K562 (cell line): Measurements from ENCODE around the gene ELAVL3. TPM values are rescaled to one million over a fixed set of nuclear protein-coding genes. Genes with fewer than 3 reads are reported as not detected.

Source experiments
- CC2D1A ChIP-seq: fragments of 450-650 bp; IDR thresholded peaks from 2 replicates; pipeline ENCODE4 v1.6.1; 2017; ENCODE audit warnings: mild to moderate bottlenecking
- CREB3L1 ChIP-seq: fragments of 450-650 bp; IDR thresholded peaks from 2 replicates; pipeline ENCODE4 v1.6.1; 2014; ENCODE audit warnings: low read depth, mild to moderate bottlenecking, moderate library complexity, borderline replicate concordance
- E2F4 ChIP-seq: sonication (generic); formaldehyde crosslinking; IDR thresholded peaks from 2 replicates; pipeline ENCODE4 v1.8.0; 2022; ENCODE audit warnings: mild to moderate bottlenecking, low read depth, missing genetic modification reagents
- E2F6 ChIP-seq, 2 experiments: IDR thresholded peaks; 2 replicates each; pipeline ENCODE4 v1.6.1; 2011; ENCODE audit warnings: borderline replicate concordance in 1 of 2, control low read depth in 1 of 2, low read depth in 1 of 2, low read length in 1 of 2, mild to moderate bottlenecking in 1 of 2, mixed read lengths in 1 of 2, moderate library complexity in 1 of 2; ENCODE audit not compliant: insufficient read depth in 1 of 2, insufficient read length in 1 of 2, poor library complexity in 1 of 2, severe bottlenecking in 1 of 2; ENCODE audit errors: extremely low read depth in 1 of 2
- HCFC1 ChIP-seq: IDR thresholded peaks from 2 replicates; pipeline ENCODE4 v1.6.1; 2012; ENCODE audit warnings: low read depth, low read length, improper control_type of control experiment
- IRF1 ChIP-seq: sonication (generic); formaldehyde crosslinking; IDR thresholded peaks from 2 replicates; pipeline ENCODE4 v1.8.0; 2022; ENCODE audit warnings: missing genetic modification reagents, mild to moderate bottlenecking, borderline replicate concordance
- KLF1 ChIP-seq: fragments of 450-650 bp; IDR thresholded peaks from 2 replicates; pipeline ENCODE4 v1.6.1; 2016; ENCODE audit warnings: missing genetic modification characterization, missing compliant biosample characterization
- NCOA1 ChIP-seq: fragments of 450-650 bp; IDR thresholded peaks from 2 replicates; pipeline ENCODE4 v1.6.1; 2016; ENCODE audit warnings: low read depth
- NR2C1 ChIP-seq, 2 experiments: fragments of 450-650 bp; IDR thresholded peaks; 2 replicates each; pipeline ENCODE4 v1.6.1; 2017; ENCODE audit warnings: mild to moderate bottlenecking in 2 of 2, antibody characterized with exemption in 1 of 2, inconsistent platforms in 1 of 2, missing compliant biosample characterization in 1 of 2, missing genetic modification characterization in 1 of 2
- PHTF2 ChIP-seq: fragments of 250-450 bp; sonication (Bioruptor Pico); IDR thresholded peaks from 2 replicates; pipeline ENCODE4 v1.5.0; 2021; ENCODE audit warnings: mild to moderate bottlenecking
- SIRT6 ChIP-seq: IDR thresholded peaks from one replicate; pipeline ENCODE4 v1.6.1; 2012; ENCODE audit warnings: low read depth, mild to moderate bottlenecking, control low read depth, inconsistent platforms, low read length, moderate library complexity
- SMC3 ChIP-seq: conservative IDR thresholded peaks from 2 replicates; pipeline ENCODE4 v1.6.1; 2011; ENCODE audit warnings: low read depth, low read length, improper control_type of control experiment; ENCODE audit not compliant: insufficient read depth
- SRSF3 ChIP-seq: fragments of 200-400 bp; formaldehyde crosslinking; IDR thresholded peaks from 2 replicates; pipeline ENCODE4 v1.6.1; 2016; ENCODE audit warnings: mild to moderate bottlenecking, low read length, moderate library complexity; ENCODE audit not compliant: insufficient read depth
- TCF7L2 ChIP-seq: fragments of 150-350 bp; IDR thresholded peaks from 2 replicates; pipeline ENCODE4 v1.6.1; 2016; ENCODE audit warnings: low read depth, mild to moderate bottlenecking, low read length, moderate library complexity
- USF2 ChIP-seq: sonication (generic); formaldehyde crosslinking; IDR thresholded peaks from 2 replicates; pipeline ENCODE4 v1.5.0; 2020; ENCODE audit warnings: missing genetic modification reagents
- XRCC5 ChIP-seq: fragments of 200-400 bp; formaldehyde crosslinking; IDR thresholded peaks from 2 replicates; pipeline ENCODE4 v1.6.1; 2017; ENCODE audit warnings: low read depth, mild to moderate bottlenecking, low read length
- ZNF124 ChIP-seq: sonication (generic); formaldehyde crosslinking; IDR thresholded peaks from 2 replicates; pipeline ENCODE4 v1.8.1; 2022; ENCODE audit warnings: missing genetic modification reagents
- ZNF512 ChIP-seq: IDR thresholded peaks from 2 replicates; pipeline ENCODE4 v1.6.1; 2016; ENCODE audit warnings: missing genetic modification characterization, missing compliant biosample characterization
- polyA plus RNA-seq, 8 experiments: library from polyadenylated mRNA; depleted of rRNA in 4 of 8; stranded (reverse) in 5 of 8; unstranded in 3 of 8; fragments of >200 nt; fragmentation: Nextera tagmentation in 2 of 8; fragmentation: Illumina TruSeq in 1 of 8; extraction: Ambion mirVana in 2 of 8; extraction: Trizol in 1 of 8; gene quantifications; 2 replicates each; pipeline versions ENCODE4 v1.2.1 to v1.2.3, GENCODE V29; 2011 to 2014; ENCODE audit warnings: inconsistent platforms in 1 of 8, missing spikeins in 1 of 8
- total RNA-seq, 7 experiments: library from RNA; depleted of rRNA in 6 of 7; stranded (reverse); fragments of >200 nt in 6 of 7; fragmentation: Illumina TruSeq in 2 of 7; extraction: Trizol in 2 of 7; gene quantifications; 2 replicates each; pipeline versions ENCODE4 v1.2.1 to v1.2.3, GENCODE V29; 2011 to 2021; ENCODE audit warnings: low replicate concordance in 1 of 7

The ELAVL3 gene
- total and polyA plus RNA-seq, 9 of the 15 experiments (the other 6 are each of a cell fraction or from before 2014, with no cell fraction given) = not detected

GRCh38 chr19:11482384-11483050 is 1.7 kb upstream of the ELAVL3 start (continued):
- peak; percentile 98 to 100 for TF ChIP-seq E2F6 (IDR thresholded peaks at IDR 0.05; ENCODE audit: borderline replicate concordance in 1 of 2, extremely low read depth in 1 of 2, insufficient read depth in 1 of 2, insufficient read length in 1 of 2, low read depth in 1 of 2, low read length in 1 of 2, poor library complexity in 1 of 2, severe bottlenecking in 1 of 2)
- TF ChIP-seq XRCC5 = 0 out of 2 replicates have a peak, but pooled peaks have one; percentile 52
- TF ChIP-seq NR2C1 (IDR thresholded peaks at IDR 0.05) = no peak
- no peak; the same call in 1 of the 2 replicates for TF ChIP-seq NR2C1 (tag; IDR thresholded peaks at IDR 0.05)
- TF ChIP-seq ZNF124 = peak; percentile 90; the same call in 1 of the 2 replicates
- TF ChIP-seq USF2 (CRISPR knock-in tag) = peak; percentile 99
- peak; percentile 39 for TF ChIP-seq HCFC1
- no peak for TF ChIP-seq PHTF2
- peak; percentile 64; the same call in 1 of the 2 replicates for TF ChIP-seq CREB3L1
- no peak for TF ChIP-seq SRSF3
- TF ChIP-seq KLF1 = peak; percentile 35; the same call in 1 of the 2 replicates
- no peak for TF ChIP-seq TCF7L2
- peak; percentile 93 for TF ChIP-seq SMC3
- TF ChIP-seq ZNF512 (tag) = no peak
- TF ChIP-seq SIRT6 = no peak
- peak; percentile 28; the same call in 1 of the 2 replicates for TF ChIP-seq NCOA1
- peak; percentile 86 for TF ChIP-seq E2F4 (CRISPR knock-in tag)
- TF ChIP-seq IRF1 (CRISPR knock-in tag) = peak; percentile 93; the same call in 1 of the 2 replicates
- no peak for TF ChIP-seq CC2D1A
